HG02588 (cell line): ENCODE measurements around the gene PCLO.
"Not testable (repeated sequence)": the region's sequence is repeated elsewhere in the genome, so short reads cannot be mapped to it uniquely, and the experiment has no call there.

ENCODE experiments used
- ATAC-seq: cut with Tn5 transposase; IDR thresholded peaks from one replicate; pipeline ENCODE4 v1.9.1; 2021; ENCODE audit warnings: mild to moderate bottlenecking, moderate library complexity; ENCODE audit not compliant: unreplicated experiment

PCLO gene

GRCh38 chr7:82742163-82742562 lies 420.5 kb downstream of the PCLO start:
- no peak for ATAC-seq

- no peak for ATAC-seq
These were observed 421.2 kb downstream of the PCLO start for GRCh38 chr7:82741493-82741892.

GRCh38 chr7:82740246-82740848 lies 422.3 kb downstream of the PCLO start:
- ATAC-seq: no peak

- no peak for ATAC-seq
These were observed 426.1 kb downstream of the PCLO start for GRCh38 chr7:82736633-82737032.

- no peak for ATAC-seq
These were observed 430.0 kb downstream of the PCLO start for GRCh38 chr7:82732677-82733076.

- no peak for ATAC-seq
These were observed 433.3 kb downstream of the PCLO start for GRCh38 chr7:82729172-82730030.

- no peak for ATAC-seq
These were observed 436.5 kb downstream of the PCLO start for GRCh38 chr7:82726038-82726800.

GRCh38 chr7:82723411-82723810 lies 439.3 kb downstream of the PCLO start:
- no peak for ATAC-seq

- no peak for ATAC-seq
These were observed 439.7 kb downstream of the PCLO start for GRCh38 chr7:82722946-82723345.

- ATAC-seq: peak; percentile 59
These were observed 447.3 kb downstream of the PCLO start for GRCh38 chr7:82715344-82715743.

GRCh38 chr7:82714883-82715282 lies 447.8 kb downstream of the PCLO start:
- peak; percentile 14 for ATAC-seq

GRCh38 chr7:82713506-82713905 lies 449.2 kb downstream of the PCLO start:
- ATAC-seq: no peak

- not testable (repeated sequence) for ATAC-seq
These were observed 456.3 kb downstream of the PCLO start for GRCh38 chr7:82706344-82706743.

- ATAC-seq: no peak
These were observed 457.0 kb downstream of the PCLO start for GRCh38 chr7:82705517-82706260.

- ATAC-seq: no peak
These were observed 458.6 kb downstream of the PCLO start for GRCh38 chr7:82704121-82704520.
